22Rv1 (cell line): ENCODE data around the gene THADA.

Experiments
- H3K27ac ChIP-seq: fragments of 450-650 bp; 2 replicates; pipeline ENCODE4 v1.5.1; 2017
- ZFX ChIP-seq: fragments of 450-650 bp; IDR thresholded peaks from 2 replicates; pipeline ENCODE4 v1.6.1; 2017; ENCODE audit warnings: antibody characterized with exemption, borderline replicate concordance
- TF ChIP-seq, protein P1 (sequence below): fragments of 450-650 bp; IDR thresholded peaks from 2 replicates; pipeline ENCODE4 v1.5.1; 2017; ENCODE audit warnings: mild to moderate bottlenecking

The THADA gene

DNA sequence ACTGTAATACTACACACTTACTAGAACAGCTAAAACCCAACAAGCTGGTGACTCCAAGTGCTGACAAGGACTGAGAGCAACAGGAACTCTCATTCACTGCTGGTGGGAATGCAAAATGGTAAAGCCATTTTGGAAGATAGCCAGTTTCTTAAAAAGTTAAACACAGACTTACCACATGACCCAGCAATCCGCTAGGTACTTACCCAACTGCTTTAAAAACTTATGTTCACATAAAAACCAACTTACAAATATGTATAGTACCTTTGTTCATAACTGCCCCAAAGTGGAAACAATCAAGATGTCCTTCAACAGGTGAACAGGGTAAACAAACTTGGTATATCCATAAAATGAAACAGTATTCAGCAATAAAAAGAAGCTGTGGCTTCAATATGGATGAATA is 216.3 kb downstream of the THADA start:
- no peak for TF ChIP-seq ZFX
- TF ChIP-seq, protein P1, sequence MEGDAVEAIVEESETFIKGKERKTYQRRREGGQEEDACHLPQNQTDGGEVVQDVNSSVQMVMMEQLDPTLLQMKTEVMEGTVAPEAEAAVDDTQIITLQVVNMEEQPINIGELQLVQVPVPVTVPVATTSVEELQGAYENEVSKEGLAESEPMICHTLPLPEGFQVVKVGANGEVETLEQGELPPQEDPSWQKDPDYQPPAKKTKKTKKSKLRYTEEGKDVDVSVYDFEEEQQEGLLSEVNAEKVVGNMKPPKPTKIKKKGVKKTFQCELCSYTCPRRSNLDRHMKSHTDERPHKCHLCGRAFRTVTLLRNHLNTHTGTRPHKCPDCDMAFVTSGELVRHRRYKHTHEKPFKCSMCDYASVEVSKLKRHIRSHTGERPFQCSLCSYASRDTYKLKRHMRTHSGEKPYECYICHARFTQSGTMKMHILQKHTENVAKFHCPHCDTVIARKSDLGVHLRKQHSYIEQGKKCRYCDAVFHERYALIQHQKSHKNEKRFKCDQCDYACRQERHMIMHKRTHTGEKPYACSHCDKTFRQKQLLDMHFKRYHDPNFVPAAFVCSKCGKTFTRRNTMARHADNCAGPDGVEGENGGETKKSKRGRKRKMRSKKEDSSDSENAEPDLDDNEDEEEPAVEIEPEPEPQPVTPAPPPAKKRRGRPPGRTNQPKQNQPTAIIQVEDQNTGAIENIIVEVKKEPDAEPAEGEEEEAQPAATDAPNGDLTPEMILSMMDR: no peak
- H3K27ac ChIP-seq: no peak overlapping the region

DNA sequence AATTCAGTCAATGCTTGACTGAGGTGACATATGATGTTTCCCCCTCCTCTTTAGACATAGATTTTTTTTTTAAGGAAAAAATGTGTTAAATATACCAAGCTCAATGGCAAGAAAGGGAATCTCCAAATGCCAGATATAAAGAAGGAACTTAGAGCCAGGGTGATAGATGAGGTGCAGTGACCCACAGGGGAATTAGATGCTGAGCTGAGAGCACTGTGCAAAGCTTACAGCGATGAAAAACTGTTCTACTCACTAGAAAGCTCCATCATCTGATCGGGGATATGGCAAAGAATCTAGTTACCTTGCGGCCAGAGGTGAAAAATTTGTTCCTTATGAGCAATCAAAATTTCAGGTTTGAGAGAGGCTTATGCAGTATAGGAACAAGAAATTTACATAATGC is 218.5 kb downstream of the THADA start:
- H3K27ac ChIP-seq: no peak overlapping the region
- no peak for TF ChIP-seq ZFX
- TF ChIP-seq, protein P1: no peak

DNA sequence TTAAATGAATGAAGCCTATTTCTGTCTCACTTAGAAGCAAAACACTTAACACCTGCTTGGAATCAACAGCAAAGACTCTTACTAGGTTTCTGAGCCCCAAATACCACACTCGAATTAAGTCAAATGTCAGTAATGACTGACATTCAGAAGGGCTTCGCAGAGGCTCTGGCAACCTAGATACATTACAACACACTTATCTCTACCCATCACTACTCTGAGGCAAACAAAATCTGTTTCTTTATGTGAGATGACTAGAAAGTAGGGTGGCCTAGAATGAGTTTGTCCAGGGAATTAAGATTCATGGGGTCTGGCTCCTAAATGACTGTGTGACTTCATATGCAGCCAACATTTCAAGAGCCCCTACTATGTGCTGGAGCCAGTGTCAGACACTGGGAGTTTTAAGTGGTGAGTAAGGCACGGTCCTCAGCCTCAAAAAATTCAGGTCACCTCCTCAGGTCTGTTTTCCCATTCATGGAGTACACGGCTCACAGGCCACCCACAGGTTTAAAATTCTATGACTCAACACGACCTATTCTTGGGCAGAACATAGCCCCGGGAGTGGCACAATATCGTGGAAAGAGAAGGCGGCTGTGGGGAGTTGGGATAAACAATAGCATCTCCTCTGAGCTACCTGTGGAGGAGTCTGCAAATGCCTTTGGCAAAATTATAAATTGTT is 219.2 kb downstream of the THADA start:
- H3K27ac ChIP-seq: no peak overlapping the region
- TF ChIP-seq, protein P1: no peak
- TF ChIP-seq ZFX: no peak

DNA sequence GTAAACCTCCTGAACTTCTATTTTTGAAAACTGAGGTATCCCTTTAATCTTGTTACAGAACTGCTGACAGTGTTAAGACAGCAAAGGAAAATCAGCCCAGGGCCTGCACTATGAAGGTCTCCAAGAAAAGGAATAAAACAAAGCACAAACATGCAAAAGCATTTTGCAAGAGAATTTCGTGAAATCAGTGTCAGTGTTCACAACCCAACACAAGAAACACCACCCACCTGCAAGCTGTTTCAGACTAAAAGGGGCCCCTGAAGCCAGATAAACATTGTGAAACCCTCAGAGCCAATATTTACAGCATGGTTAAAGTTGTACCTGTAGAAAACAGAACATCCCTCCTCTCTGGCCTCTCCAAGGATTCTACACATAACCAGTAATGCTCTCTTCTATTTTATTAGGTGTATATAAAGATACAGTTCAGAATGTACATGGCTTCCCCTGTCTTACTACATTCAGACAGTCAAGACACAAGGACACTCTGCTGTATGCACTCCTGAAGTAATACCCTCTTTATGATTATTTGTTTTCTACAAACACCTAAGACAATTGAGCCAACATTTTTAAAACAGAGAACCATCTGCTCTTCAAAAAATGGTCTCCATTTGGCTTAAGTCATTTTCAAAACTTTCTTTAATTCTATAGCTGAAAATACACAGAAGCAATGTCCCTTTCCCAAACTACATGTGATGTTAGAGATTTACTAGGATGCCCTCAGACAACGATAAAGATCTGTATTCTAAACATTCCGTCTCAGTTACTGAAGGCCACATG is 219.9 kb downstream of the THADA start:
- no peak overlapping the region for H3K27ac ChIP-seq

DNA sequence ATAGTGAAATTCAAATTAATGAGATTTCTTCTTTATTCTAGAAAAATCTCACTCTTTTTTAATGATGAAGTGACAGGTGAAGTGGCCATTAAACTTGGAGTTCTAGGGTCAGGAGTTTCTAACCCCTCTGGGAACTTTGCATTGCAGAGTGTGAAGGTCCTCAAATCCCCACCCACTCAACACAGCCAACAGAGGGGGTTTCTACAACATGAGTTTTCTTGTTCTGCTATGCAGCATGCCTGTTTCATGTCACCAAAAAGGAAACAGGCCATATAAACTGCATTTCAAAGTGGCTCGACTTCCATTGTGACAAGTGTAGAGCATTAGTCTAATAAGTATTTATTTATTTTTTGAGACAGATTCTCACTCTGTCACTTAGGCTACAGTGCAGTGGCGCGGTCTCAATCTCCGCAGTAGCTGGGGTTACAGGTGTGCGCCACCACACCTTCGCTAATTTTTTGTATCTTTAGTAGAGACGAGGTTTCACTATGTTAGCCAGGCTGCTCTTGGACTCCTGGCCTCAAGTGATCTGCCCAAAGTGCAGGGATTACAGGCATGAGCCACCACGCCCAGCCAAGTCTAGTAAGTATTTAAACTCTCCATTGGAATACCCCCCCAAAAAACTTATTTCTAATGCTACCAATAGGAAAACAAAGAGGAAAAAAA is 223.3 kb downstream of the THADA start:
- TF ChIP-seq ZFX: no peak
- TF ChIP-seq, protein P1: no peak

More for the DNA sequence above, 219.9 kb downstream of the THADA start:
- no peak for TF ChIP-seq ZFX
- TF ChIP-seq, protein P1: no peak

DNA sequence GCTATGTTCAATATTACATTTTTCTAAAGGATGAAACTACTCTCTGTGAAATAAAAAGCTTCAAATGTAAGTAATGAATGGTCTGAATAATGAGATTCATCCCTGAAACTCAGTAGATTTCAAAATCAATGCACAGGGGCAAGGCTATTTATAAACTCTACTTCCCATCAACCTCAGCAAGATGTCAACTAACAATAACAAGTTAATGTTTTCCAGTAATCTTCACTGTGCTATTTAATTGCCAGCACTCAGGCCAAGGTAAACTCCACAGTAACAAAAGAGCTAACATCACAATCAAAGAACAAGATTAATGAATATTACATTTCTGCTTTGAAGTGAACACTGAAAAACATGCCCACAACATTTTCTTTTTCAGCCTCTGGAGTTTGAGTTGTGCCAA is 225.1 kb downstream of the THADA start:
- TF ChIP-seq ZFX: no peak
- TF ChIP-seq, protein P1: no peak
- H3K27ac ChIP-seq: peak overlapping the region; percentile 44

More for the DNA sequence above, 223.3 kb downstream of the THADA start:
- H3K27ac ChIP-seq: no peak overlapping the region

DNA sequence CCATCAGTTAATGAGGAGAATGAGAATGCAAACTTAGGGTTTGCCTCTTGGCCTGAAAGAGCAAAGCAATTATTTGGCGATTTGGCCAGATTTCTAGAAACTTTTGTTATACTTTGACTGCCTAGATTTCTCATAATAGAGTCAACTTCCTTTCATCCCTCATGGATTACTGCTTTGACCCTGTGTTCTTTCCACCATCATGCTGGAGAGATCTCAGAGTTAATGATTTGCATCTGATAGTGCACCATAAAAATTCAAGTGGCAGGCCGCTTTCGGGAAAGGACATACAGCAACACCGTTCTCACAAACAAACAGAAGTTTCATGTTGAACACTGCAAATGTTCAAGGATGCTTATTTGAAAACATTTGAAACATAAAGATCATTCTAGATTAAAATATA is 225.7 kb downstream of the THADA start:
- peak overlapping the region; percentile 44 for H3K27ac ChIP-seq
- TF ChIP-seq ZFX: no peak
- TF ChIP-seq, protein P1: no peak
